GM12878 (cell line): ENCODE data around the gene PPP1R3E. TPM values are rescaled to one million over a fixed set of nuclear protein-coding genes. Genes with fewer than 3 reads are reported as not detected.

ENCODE experiments used
- ATAC-seq: fragments of 200-7000 bp; cut with Tn5 transposase; 3 replicates; pipeline ENCODE4 v1.9.1; 2020; ENCODE audit warnings: mild to moderate bottlenecking, moderate library complexity
- BruUV-seq: library from RNA; stranded (reverse); fragments of 400-500 nt; replicated peaks from 2 replicates; lab custom pipeline; 2021; lab: Mats Ljungman, UMichigan
- CTCF ChIA-PET: fragments of 300-600 bp; sonication (Branson Sonifier 250); formaldehyde crosslinking; extraction: SDS; loops from one replicate; lab custom pipeline; 2021; ENCODE audit warnings: inconsistent platforms; lab: Yijun Ruan, JAX
- POLR2A ChIA-PET: fragments of 350-600 bp; formaldehyde crosslinking; extraction: SDS; loops from one replicate; lab custom pipeline; 2021; ENCODE audit warnings: inconsistent platforms; lab: Charles Lee
- RAD21 ChIA-PET: fragments of 300-600 bp; sonication (Branson Sonifier 250); formaldehyde crosslinking; loops from one replicate; lab custom pipeline; 2023; ENCODE audit warnings: antibody characterized with exemption; ENCODE audit not compliant: unreplicated experiment; lab: Charles Lee
- SMC1A ChIA-PET: fragments of 300-600 bp; sonication (Branson Sonifier 250); formaldehyde crosslinking; loops from one replicate; lab custom pipeline; 2023; ENCODE audit not compliant: unreplicated experiment, uncharacterized antibody; lab: Charles Lee
- DNase-seq: peaks from one replicate; pipeline ENCODE4 v3.0.0-alpha.2; 2011; ENCODE audit warnings: low read depth, low spot score
- FAIRE-seq: peaks from 3 replicates; lab custom pipeline; 2011; peaks lifted over from hg19 to GRCh38; lab: Jason Lieb, UNC
- H2AFZ ChIP-seq: 2 replicates; pipeline ENCODE4 v1.6.0; 2011; ENCODE audit warnings: low read depth, low read length, control low read depth; ENCODE audit not compliant: control insufficient read depth
- H3K27ac ChIP-seq: 2 replicates; pipeline ENCODE4 v1.5.1; 2011; ENCODE audit warnings: control low read depth; ENCODE audit not compliant: control insufficient read depth, insufficient read depth
- H3K27me3 ChIP-seq, 2 experiments: replicated peaks in 1 of 2; 2 replicates each; pipeline versions ENCODE4 v1.6.0 to v1.6.1; 2011; ENCODE audit warnings: low read length in 1 of 2; ENCODE audit not compliant: control insufficient read depth in 2 of 2, insufficient read depth in 2 of 2
- H3K36me3 ChIP-seq, 2 experiments: 2 replicates each; pipeline ENCODE4 v1.5.1; 2011; ENCODE audit warnings: low read length in 1 of 2; ENCODE audit not compliant: control insufficient read depth in 2 of 2, insufficient read depth in 2 of 2
- H3K4me1 ChIP-seq: 2 replicates; pipeline ENCODE4 v1.6.1; 2011; ENCODE audit warnings: mild to moderate bottlenecking, low read length, moderate library complexity, mixed read lengths; ENCODE audit not compliant: control insufficient read depth, insufficient read depth
- H3K4me2 ChIP-seq: 2 replicates; pipeline ENCODE4 v1.6.0; 2011; ENCODE audit warnings: control low read depth; ENCODE audit not compliant: control insufficient read depth, insufficient read depth
- H3K4me3 ChIP-seq: fragments of 200-600 bp; sonication (generic); 2 replicates; pipeline ENCODE4 v1.5.1; 2016
- H3K79me2 ChIP-seq: 2 replicates; pipeline ENCODE4 v1.6.0; 2011; ENCODE audit warnings: low read length; ENCODE audit not compliant: control insufficient read depth, insufficient read depth
- H3K9ac ChIP-seq: 2 replicates; pipeline ENCODE4 v1.8.0; 2011; ENCODE audit warnings: low read length, control low read depth, mixed read lengths; ENCODE audit not compliant: control insufficient read depth, insufficient read depth
- H3K9me3 ChIP-seq: replicated peaks from 3 replicates; pipeline ENCODE4 v1.5.1; 2011; ENCODE audit warnings: mild to moderate bottlenecking, low read length; ENCODE audit not compliant: control insufficient read depth, insufficient read depth
- H4K20me1 ChIP-seq: 2 replicates; pipeline ENCODE4 v1.6.0; 2011; ENCODE audit not compliant: control insufficient read depth, insufficient read depth
- CHD4 ChIP-seq: fragments of 200-600 bp; sonication (generic); IDR thresholded peaks from 2 replicates; pipeline ENCODE4 v1.6.1; 2016; ENCODE audit warnings: mild to moderate bottlenecking
- ESRRA ChIP-seq: IDR thresholded peaks from 2 replicates; pipeline ENCODE4 v1.6.1; 2012; ENCODE audit warnings: mild to moderate bottlenecking, low read length, improper control_type of control experiment
- HCFC1 ChIP-seq: fragments of 150-350 bp; IDR thresholded peaks from 2 replicates; pipeline ENCODE4 v1.6.1; 2014; ENCODE audit warnings: low read length
- RB1 ChIP-seq: fragments of 450-650 bp; formaldehyde crosslinking; IDR thresholded peaks from 2 replicates; pipeline ENCODE4 v1.6.1; 2017; ENCODE audit warnings: mild to moderate bottlenecking, borderline replicate concordance
- RUNX3 ChIP-seq: IDR thresholded peaks from 2 replicates; pipeline ENCODE4 v1.6.1; 2012; ENCODE audit warnings: low read length, inconsistent platforms
- SMAD5 ChIP-seq: IDR thresholded peaks from 2 replicates; pipeline ENCODE4 v1.6.1; 2016; ENCODE audit warnings: antibody characterized with exemption, low read depth
- SUPT20H ChIP-seq: IDR thresholded peaks from 2 replicates; pipeline ENCODE4 v1.6.1; 2011; ENCODE audit warnings: low read depth, mild to moderate bottlenecking, low read length, moderate library complexity, borderline replicate concordance; ENCODE audit not compliant: control insufficient read depth
- TBL1XR1 ChIP-seq: IDR thresholded peaks from 2 replicates; pipeline ENCODE4 v1.6.1; 2012; ENCODE audit warnings: low read depth, low read length, improper control_type of control experiment
- TCF12 ChIP-seq: IDR thresholded peaks from 2 replicates; pipeline ENCODE4 v1.6.1; 2011; ENCODE audit warnings: low read depth, mild to moderate bottlenecking, low read length
- TCF3 ChIP-seq: IDR thresholded peaks from 2 replicates; pipeline ENCODE4 v1.6.1; 2012; ENCODE audit warnings: low read depth, mild to moderate bottlenecking, low read length, borderline replicate concordance; ENCODE audit not compliant: insufficient read depth
- ZNF274 ChIP-seq: IDR thresholded peaks from one replicate; pipeline ENCODE4 v1.8.0; 2011; ENCODE audit not compliant: insufficient read length, insufficient read depth
- ZNF592 ChIP-seq: fragments of 450-650 bp; IDR thresholded peaks from 2 replicates; pipeline ENCODE4 v1.6.1; 2017; ENCODE audit warnings: mild to moderate bottlenecking, moderate library complexity
- WGBS: methylation state at CpG from one replicate; pipeline ENCODE4 v1.1.6; 2016; ENCODE audit warnings: low lambda C conversion rate; ENCODE audit not compliant: insufficient replicate concordance, insufficient coverage; ENCODE audit errors: missing lambda C conversion rate; 5-methylcytosine and 5-hydroxymethylcytosine counted together
- in situ Hi-C: fragments of 300-500 bp; cut with MboI; formaldehyde crosslinking; loops from 9 replicates; pipeline ENCODE4 v1.14.3; 2018; ENCODE audit warnings: mixed read lengths
- intact Hi-C: fragments of 100-400 bp; cut with micrococcal nuclease; formaldehyde crosslinking; loops from one replicate; pipeline ENCODE4 v1.14.2; 2022; ENCODE audit not compliant: unreplicated experiment
- polyA plus RNA-seq, 11 experiments: library from polyadenylated mRNA; depleted of rRNA in 4 of 11; unstranded in 6 of 11; stranded (reverse) in 5 of 11; fragments of >200 nt; fragmentation: Nextera tagmentation in 4 of 11; fragmentation: Illumina TruSeq in 1 of 11; extraction: Ambion mirVana in 4 of 11; extraction: Trizol in 1 of 11; gene quantifications; 1 replicate in 1 of 11; 2 replicates in 10 of 11; pipeline versions ENCODE4 v1.2.1 to v1.2.3, GENCODE V29; 2011 to 2016; ENCODE audit warnings: inconsistent platforms in 2 of 11, missing spikeins in 2 of 11, low read depth in 1 of 11
- total RNA-seq, 4 experiments: library from RNA; depleted of rRNA in 3 of 4; stranded (reverse); fragments of >200 nt in 3 of 4; fragmentation: Illumina TruSeq in 1 of 4; extraction: Trizol in 1 of 4; gene quantifications; 2 replicates each; pipeline versions ENCODE4 v1.2.1 to v1.2.3, GENCODE V29; 2013 to 2021
- TF ChIP-seq, protein P1 (sequence below): IDR thresholded peaks from 2 replicates; pipeline ENCODE4 v1.6.1; 2012; ENCODE audit warnings: mild to moderate bottlenecking, low read depth, low read length
- TF ChIP-seq, protein P2 (sequence below): fragments of 450-650 bp; formaldehyde crosslinking; IDR thresholded peaks from 2 replicates; pipeline ENCODE4 v1.5.0; 2022; ENCODE audit warnings: mild to moderate bottlenecking, missing genetic modification characterization

Gene PPP1R3E
- total and polyA plus RNA-seq, 10 of the 15 experiments (the other 5 are each of a cell fraction or from before 2014, with no cell fraction given) = 4.6 to 26.4 (median 7.1) TPM

- FAIRE-seq = no peak
- in situ Hi-C loops = loop anchor here (5.0 to 25.0 kb wide), 2 partner anchors 233 to 788 kb away; partner anchors contain the start of genes DCAF11, NRL and THTPA
- H3K27ac ChIP-seq = no peak overlapping the region
- peaks cover 10 to 18% of the 10 kb centered on the region in 2 experiments for H3K36me3 ChIP-seq
- H2AFZ ChIP-seq = no peak overlapping the region
- H3K9ac ChIP-seq = no peak overlapping the region
- ChIA-PET SMC1A (interaction anchor here (1.0 kb wide), 1 partner anchor 10 kb away, joined by 3 read pairs; no protein-coding TSS in a partner anchor), RAD21 (no interaction called here), CTCF (interaction anchor here (0.6 to 7.2 kb wide), 3 partner anchors 23 to 235 kb away, joined by 3 to 77 read pairs (median 27); partner anchors contain the start of gene PPP1R3E), POLR2A (interaction anchor here (5.5 kb wide), 1 partner anchor 22 kb away, joined by 98 read pairs; the partner anchor contains the start of gene PPP1R3E)
- no peak for DNase-seq
- intact Hi-C loops = loop anchor here (5.0 kb wide), 2 partner anchors 143 to 233 kb away; partner anchors contain the start of genes NGDN and THTPA
- BruUV-seq = no TSS peak
- no peak overlapping the region for H3K4me2 ChIP-seq
- H3K79me2 ChIP-seq = peaks cover 23% of the 10 kb centered on the region
- no peaks in the 10 kb centered on the region; the same call in 1 of the 2 replicates for H4K20me1 ChIP-seq
- ATAC-seq = no peak
- H3K4me3 ChIP-seq = no peak overlapping the region
- H3K27me3 ChIP-seq = no peaks in the 10 kb centered on the region
- H3K9me3 ChIP-seq = no peaks in the 10 kb centered on the region
- WGBS = 100% methylated on average over 2 of the region's 2 CpGs
- H3K4me1 ChIP-seq = peaks cover 13% of the 10 kb centered on the region
- TF ChIP-seq RUNX3 (no peak), TCF3 (no peak), HCFC1 (no peak), SUPT20H (no peak), SMAD5 (no peak), CHD4 (no peak), TCF12 (no peak), ZNF274 (no peak), RB1 (no peak), ZNF592 (no peak), ESRRA (no peak), TBL1XR1 (no peak)
- TF ChIP-seq, protein P1, sequence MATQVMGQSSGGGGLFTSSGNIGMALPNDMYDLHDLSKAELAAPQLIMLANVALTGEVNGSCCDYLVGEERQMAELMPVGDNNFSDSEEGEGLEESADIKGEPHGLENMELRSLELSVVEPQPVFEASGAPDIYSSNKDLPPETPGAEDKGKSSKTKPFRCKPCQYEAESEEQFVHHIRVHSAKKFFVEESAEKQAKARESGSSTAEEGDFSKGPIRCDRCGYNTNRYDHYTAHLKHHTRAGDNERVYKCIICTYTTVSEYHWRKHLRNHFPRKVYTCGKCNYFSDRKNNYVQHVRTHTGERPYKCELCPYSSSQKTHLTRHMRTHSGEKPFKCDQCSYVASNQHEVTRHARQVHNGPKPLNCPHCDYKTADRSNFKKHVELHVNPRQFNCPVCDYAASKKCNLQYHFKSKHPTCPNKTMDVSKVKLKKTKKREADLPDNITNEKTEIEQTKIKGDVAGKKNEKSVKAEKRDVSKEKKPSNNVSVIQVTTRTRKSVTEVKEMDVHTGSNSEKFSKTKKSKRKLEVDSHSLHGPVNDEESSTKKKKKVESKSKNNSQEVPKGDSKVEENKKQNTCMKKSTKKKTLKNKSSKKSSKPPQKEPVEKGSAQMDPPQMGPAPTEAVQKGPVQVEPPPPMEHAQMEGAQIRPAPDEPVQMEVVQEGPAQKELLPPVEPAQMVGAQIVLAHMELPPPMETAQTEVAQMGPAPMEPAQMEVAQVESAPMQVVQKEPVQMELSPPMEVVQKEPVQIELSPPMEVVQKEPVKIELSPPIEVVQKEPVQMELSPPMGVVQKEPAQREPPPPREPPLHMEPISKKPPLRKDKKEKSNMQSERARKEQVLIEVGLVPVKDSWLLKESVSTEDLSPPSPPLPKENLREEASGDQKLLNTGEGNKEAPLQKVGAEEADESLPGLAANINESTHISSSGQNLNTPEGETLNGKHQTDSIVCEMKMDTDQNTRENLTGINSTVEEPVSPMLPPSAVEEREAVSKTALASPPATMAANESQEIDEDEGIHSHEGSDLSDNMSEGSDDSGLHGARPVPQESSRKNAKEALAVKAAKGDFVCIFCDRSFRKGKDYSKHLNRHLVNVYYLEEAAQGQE = no peak
- TF ChIP-seq, protein P2, sequence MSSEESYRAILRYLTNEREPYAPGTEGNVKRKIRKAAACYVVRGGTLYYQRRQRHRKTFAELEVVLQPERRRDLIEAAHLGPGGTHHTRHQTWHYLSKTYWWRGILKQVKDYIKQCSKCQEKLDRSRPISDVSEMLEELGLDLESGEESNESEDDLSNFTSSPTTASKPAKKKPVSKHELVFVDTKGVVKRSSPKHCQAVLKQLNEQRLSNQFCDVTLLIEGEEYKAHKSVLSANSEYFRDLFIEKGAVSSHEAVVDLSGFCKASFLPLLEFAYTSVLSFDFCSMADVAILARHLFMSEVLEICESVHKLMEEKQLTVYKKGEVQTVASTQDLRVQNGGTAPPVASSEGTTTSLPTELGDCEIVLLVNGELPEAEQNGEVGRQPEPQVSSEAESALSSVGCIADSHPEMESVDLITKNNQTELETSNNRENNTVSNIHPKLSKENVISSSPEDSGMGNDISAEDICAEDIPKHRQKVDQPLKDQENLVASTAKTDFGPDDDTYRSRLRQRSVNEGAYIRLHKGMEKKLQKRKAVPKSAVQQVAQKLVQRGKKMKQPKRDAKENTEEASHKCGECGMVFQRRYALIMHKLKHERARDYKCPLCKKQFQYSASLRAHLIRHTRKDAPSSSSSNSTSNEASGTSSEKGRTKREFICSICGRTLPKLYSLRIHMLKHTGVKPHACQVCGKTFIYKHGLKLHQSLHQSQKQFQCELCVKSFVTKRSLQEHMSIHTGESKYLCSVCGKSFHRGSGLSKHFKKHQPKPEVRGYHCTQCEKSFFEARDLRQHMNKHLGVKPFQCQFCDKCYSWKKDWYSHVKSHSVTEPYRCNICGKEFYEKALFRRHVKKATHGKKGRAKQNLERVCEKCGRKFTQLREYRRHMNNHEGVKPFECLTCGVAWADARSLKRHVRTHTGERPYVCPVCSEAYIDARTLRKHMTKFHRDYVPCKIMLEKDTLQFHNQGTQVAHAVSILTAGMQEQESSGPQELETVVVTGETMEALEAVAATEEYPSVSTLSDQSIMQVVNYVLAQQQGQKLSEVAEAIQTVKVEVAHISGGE (CRISPR knock-in tag) = no peak
Observed at GRCh38 chr14:23324455-23324846, 21.8 kb upstream of the PPP1R3E start.
